ENCODE measurements around the gene APBA2.

The APBA2 gene

GRCh38 chr15:28897861-28898585, 12.2 kb downstream of the APBA2 start:
- DNase-seq, result no peak

GRCh38 chr15:28899061-28899738, 13.4 kb downstream of the APBA2 start:
- no peak for DNase-seq

- no peak for DNase-seq
These were observed 14.5 kb downstream of the APBA2 start for GRCh38 chr15:28900041-28900891.

- DNase-seq, result no peak
These were observed 15.3 kb downstream of the APBA2 start for GRCh38 chr15:28900892-28901586.

- no peak for DNase-seq
These were observed 15.8 kb downstream of the APBA2 start for GRCh38 chr15:28901587-28901980.

- DNase-seq, result no peak
These were observed 16.4 kb downstream of the APBA2 start for GRCh38 chr15:28901987-28902745.

GRCh38 chr15:28902856-28903255, 17.1 kb downstream of the APBA2 start:
- DNase-seq, result no peak

- DNase-seq, result no peak
These were observed 17.8 kb downstream of the APBA2 start for GRCh38 chr15:28903555-28903954.

GRCh38 chr15:28904003-28904402, 18.2 kb downstream of the APBA2 start:
- DNase-seq, result no peak

- DNase-seq, result no peak
These were observed 19.0 kb downstream of the APBA2 start for GRCh38 chr15:28904541-28905315.

- DNase-seq, result no peak
These were observed 21.7 kb downstream of the APBA2 start for GRCh38 chr15:28907338-28907960.

- DNase-seq, result no peak
These were observed 24.3 kb downstream of the APBA2 start for GRCh38 chr15:28909958-28910500.

- DNase-seq, result no peak
These were observed 25.6 kb downstream of the APBA2 start for GRCh38 chr15:28911310-28911931.

GRCh38 chr15:28912422-28912821, 26.6 kb downstream of the APBA2 start:
- DNase-seq, result no peak

- DNase-seq, result no peak
These were observed 27.5 kb downstream of the APBA2 start for GRCh38 chr15:28913171-28913765.

GRCh38 chr15:28914046-28914445, 28.3 kb downstream of the APBA2 start:
- DNase-seq, result no peak

GRCh38 chr15:28914483-28915023, 28.8 kb downstream of the APBA2 start:
- DNase-seq, result no peak

- DNase-seq, result no peak
These were observed 29.5 kb downstream of the APBA2 start for GRCh38 chr15:28915041-28915810.

- DNase-seq, result no peak
These were observed 30.2 kb downstream of the APBA2 start for GRCh38 chr15:28915935-28916334.
